Measurements from ENCODE around the gene PSRC1.

The PSRC1 gene

DNA sequence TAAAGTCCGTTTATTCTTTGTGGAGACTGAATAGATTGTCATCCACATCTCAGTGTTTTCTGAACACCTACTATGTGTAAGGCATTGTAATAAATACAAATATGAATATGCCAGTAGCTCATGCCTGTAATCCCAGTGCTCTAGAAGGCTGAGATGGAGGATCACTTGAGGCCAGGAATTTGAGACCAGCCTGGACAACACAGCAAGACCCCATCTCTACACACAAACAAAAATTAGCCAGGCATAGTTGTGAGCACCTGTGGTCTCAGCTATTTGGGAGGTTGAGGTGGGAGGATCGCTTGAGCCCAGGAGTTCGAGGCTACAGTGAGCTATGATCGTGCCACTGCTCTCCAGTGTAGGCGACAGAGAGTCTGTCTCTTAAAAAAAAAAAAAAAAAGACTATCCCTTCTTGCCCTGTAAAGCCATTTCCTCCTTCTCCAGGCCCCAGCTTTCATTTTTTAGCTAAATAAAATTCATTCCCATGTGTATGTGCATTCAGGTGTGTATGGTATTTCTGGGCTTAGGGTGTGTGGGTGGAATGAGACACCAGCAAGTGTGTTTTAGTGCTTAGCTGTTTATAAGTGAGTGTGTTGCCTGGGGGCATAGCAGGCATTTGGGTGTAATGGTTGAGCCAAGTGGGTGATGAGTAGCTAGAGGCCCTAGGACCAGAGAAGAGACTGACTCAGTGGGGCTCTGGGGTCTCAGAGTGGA lies 25.8 kb downstream of the PSRC1 start:
- DNase-seq: no peak

- no peak for DNase-seq
These were observed 26.9 kb downstream of the PSRC1 start for GRCh38 chr1:109256085-109256484.

DNA sequence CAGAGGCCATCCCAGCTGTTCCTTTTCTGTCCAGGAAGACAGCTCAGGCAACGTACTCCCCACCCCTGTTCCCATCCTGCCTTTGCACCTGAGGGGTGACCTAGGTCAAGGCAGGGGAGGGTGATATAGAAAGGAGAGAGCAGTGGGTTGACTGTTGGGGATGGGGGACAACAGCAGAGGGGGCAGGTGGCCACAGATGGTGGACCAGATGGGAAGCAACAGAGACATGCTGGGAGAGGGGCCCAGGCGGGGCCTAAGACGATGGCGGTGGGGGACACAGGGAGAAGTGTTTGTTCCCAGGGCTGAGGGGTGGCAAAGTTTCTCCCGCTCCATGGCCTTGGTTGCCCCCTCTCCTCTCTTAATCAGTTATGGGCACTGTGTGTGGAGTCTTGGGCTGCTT lies 27.3 kb downstream of the PSRC1 start:
- no peak for DNase-seq

DNA sequence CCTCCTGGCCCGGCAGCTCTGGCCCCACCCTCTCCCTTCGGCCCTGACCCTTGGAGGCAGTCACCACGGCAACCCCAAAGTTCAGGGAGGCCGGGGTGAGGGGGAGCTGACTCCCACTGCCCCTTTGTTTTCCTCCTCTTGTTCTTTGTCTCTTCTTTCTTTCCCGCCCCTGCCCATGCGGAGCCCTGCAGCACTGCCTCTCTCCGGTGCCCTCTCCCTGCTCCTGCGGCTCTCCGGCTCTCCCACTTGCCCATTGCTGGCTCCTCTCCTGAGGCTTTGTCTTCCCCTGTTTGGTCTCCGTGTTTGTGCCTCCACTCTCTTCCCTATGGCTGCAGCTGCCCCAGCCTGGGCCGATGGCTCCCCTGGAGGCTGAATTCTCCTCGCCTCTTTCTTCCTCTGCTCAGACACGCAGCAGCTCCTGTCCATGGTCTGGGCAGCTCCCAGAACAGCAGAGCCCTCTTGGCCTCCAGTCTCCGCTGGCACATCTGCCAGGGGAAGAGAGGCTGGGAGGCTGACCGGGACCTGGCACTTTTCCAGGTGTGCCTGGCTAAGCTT lies 27.8 kb downstream of the PSRC1 start:
- DNase-seq: no peak

GRCh38 chr1:109254621-109255096 lies 28.3 kb downstream of the PSRC1 start:
- no peak for DNase-seq

- no peak for DNase-seq
These were observed 28.9 kb downstream of the PSRC1 start for GRCh38 chr1:109253803-109254620.

DNA sequence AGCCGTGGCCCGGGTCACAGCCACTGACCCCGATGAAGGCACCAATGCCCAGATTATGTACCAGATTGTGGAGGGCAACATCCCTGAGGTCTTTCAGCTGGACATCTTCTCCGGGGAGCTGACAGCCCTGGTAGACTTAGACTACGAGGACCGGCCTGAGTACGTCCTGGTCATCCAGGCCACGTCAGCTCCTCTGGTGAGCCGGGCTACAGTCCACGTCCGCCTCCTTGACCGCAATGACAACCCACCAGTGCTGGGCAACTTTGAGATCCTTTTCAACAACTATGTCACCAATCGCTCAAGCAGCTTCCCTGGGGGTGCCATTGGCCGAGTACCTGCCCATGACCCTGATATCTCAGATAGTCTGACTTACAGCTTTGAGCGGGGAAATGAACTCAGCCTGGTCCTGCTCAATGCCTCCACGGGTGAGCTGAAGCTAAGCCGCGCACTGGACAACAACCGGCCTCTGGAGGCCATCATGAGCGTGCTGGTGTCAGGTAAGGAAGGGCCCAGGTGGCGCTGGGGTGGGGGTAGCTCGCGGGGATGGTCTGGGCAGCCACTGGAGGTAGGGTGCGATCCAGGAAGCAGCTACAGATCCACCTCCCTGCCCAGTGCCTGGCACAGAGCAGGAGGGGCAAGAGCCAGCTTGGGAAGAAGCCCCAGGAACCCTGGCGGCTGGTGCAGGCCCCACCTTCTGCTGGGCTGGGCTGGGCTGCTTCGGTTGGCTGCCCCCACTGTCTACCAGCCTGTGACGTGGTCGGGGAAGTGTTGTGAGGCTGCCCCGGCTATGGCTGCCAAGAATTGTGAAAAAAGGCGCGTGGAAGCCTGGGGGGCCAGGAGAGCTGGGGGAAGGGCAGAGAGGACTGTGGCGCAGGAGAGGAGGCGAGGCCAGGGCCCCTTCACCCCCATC lies 29.8 kb downstream of the PSRC1 start:
- no peak for DNase-seq

GRCh38 chr1:109252167-109252892 lies 30.6 kb downstream of the PSRC1 start:
- DNase-seq: no peak

- no peak for DNase-seq
These were observed 31.4 kb downstream of the PSRC1 start for GRCh38 chr1:109251277-109252166.

DNA sequence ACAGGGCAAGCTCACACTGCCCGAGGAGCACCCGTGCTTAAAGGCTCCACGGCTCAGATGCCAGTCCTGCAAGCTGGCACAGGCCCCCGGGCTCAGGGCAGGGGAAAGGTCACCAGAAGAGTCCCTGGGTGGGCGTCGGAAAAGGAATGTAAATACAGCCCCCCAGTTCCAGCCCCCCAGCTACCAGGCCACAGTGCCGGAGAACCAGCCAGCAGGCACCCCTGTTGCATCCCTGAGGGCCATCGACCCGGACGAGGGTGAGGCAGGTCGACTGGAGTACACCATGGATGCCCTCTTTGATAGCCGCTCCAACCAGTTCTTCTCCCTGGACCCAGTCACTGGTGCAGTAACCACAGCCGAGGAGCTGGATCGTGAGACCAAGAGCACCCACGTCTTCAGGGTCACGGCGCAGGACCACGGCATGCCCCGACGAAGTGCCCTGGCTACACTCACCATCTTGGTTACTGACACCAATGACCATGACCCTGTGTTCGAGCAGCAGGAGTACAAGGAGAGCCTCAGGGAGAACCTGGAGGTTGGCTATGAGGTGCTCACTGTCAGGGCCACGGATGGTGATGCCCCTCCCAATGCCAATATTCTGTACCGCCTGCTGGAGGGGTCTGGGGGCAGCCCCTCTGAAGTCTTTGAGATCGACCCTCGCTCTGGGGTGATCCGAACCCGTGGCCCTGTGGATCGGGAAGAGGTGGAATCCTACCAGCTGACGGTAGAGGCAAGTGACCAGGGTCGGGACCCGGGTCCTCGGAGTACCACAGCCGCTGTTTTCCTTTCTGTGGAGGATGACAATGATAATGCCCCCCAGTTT lies 32.3 kb downstream of the PSRC1 start:
- DNase-seq: no peak

GRCh38 chr1:109249654-109250401 lies 33.1 kb downstream of the PSRC1 start:
- DNase-seq: no peak

- DNase-seq: peak; percentile 54 to 61
These were observed 33.9 kb downstream of the PSRC1 start, which contains the start of gene CELSR2 for GRCh38 chr1:109248797-109249629. TSS of gene CELSR2 (plus strand) at chr1:109249539. CDS start at chr1:109250080, 541 bp downstream.

DNA sequence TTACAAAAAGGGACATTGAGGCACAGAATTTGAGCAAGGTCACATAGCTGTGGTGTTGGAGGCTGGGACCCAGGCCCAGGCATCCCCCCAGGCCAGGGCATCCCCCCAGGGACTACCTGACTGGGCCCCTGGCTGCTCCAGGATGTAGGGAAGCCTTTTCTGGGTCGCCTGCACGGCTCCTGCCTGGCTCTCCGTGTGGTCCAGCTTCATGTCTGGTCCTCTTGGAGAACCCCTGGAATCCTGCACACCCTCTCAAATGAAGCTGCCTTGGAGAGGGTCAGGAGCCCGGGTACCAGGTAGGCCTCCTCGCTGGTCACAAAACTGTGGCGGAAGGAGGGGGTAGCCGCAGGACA lies 34.5 kb downstream of the PSRC1 start:
- no peak for DNase-seq

DNA sequence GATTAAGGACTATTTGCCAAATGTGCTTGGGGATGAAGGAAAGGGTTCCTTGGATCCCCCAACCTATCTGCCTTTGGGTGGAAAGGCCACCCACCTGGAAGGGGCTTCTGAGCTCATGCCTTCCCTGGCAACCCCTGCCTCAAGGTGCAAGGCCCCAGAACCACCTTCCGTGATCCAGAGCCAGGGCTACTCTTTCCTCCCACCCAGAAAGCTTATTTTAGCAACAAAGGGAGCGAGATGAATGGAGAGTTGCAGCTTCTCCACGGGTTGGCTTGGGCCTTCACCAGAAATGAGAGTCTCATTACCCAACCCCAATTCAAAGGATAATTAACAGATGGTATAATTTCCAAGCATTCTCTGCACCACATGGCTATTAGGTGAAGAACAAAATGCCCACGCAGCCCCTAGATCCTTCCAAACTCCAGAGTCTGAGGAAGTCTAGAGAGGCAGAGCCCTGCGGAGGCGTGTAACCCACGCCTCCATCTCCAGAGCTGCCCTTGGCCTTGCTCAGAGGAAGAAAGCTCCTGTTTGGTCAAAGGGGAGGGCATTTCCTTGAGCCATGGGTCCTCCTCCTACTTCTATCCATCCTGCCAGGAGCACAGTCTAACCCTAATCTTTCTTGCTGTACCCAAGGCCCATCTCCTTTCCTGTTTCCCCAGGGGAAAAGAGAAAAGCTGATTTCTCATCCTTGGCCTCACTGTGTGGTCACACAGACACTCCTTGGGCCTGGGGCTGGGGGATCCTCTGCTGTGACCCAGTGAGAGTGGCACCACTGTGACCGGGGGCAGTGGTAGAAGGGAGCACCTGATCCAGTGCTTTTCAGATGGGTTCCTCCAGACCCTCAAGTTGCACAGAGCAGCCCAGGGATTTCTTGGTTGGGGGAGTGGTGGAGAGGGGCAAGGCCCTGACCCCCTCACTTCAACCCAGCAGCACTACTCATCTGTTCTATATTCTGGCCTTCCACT lies 35.3 kb downstream of the PSRC1 start:
- DNase-seq: no peak

DNA sequence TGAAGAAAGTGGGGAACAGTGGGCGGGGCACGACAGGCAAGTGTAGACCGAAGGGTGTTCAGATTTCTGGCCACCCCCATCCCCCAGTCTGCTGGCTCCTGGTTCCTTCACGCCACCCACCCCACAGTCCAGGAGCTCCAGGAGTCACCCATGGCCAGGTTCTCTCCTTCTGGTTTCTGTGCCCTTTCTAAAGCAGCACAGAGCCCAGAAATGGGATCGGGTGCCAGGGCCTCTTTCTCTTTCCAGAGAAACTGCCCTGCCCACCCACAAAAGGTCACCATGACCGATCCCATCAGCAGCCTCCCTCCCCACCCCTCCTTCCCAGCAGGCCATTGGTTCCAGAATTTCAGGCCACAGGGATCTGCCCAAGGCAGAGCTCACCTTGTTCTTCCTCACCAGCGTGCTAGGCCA lies 36.8 kb downstream of the PSRC1 start:
- no peak for DNase-seq

DNA sequence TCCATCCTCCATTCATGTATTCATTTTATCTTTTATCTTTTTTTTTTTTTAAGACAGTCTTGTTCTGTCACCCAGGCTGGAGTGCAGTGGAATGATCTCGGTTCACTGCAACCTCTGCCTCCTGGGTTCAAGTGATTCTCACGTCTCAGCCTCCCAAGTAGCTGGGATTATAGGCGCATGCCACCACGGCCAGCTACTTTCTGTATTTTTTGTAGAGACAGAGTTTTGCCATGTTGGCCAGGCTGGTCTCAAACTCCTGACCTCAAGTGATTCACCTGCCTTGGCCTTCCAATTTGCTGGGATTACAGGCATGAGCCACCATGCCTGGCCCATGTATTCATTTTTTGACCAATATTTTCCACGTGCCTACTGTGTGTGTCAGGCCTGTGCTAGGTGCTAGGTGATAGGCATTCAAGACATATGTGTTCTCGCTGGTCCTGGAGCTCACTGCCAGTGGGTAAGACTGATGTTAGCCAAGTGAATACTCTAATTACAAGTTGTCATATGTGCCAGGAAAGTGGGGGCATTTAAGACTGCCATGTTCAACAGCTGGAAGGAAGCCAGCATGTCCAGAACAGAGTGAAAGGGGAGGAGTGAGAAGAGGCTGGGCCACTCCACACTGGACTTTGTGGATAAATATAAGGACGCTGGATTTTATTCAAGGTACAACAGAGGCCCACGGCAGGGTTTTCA lies 38.9 kb downstream of the PSRC1 start:
- no peak for DNase-seq

All from CD4-positive, alpha-beta T cell treated with Interleukin-4 for 1 hour (primary cell).